ENCODE measurements around the gene SLC16A9. TPM values are rescaled to one million over a fixed set of nuclear protein-coding genes. Genes with fewer than 3 reads are reported as not detected.

The SLC16A9 gene
- total and polyA plus RNA-seq, 7 donors, result 0.36 to 8.4 (median 3.0) TPM; not detected in 1

GRCh38 chr10:59618666-59619065 lies 91.0 kb downstream of the SLC16A9 start:
- peaks cover 0 to 10% (median 2%) of the 10 kb centered on the region in 4 donors for H3K4me1 ChIP-seq
- intact Hi-C loops (cut with DNase I), result no loop called here

GRCh38 chr10:59617996-59618395 lies 91.7 kb downstream of the SLC16A9 start:
- no peaks in the 10 kb centered on the region for H3K9me3 ChIP-seq
- no peak for TF ChIP-seq POLR2AphosphoS5 (IDR thresholded peaks at IDR 0.05)
- no peak for TF ChIP-seq EP300 (IDR thresholded peaks at IDR 0.05)
- no peak for TF ChIP-seq POLR2A (IDR thresholded peaks at IDR 0.05)
- TF ChIP-seq CTCF (IDR thresholded peaks at IDR 0.05), result no peak
- DNase-seq, result no peak
- intact Hi-C loops (cut with DNase I), result no loop called here
- H3K27me3 ChIP-seq, result no peaks in the 10 kb centered on the region
- 54 to 86% methylated on average over 1 of the region's 1 CpG for WGBS, 2 donors
- H3K27ac ChIP-seq, result peak overlapping the region in 1 of 4 donors; percentile 3
- H3K4me1 ChIP-seq, result peaks cover 0 to 10% (median 2%) of the 10 kb centered on the region in 4 donors
- no peak overlapping the region for H3K4me3 ChIP-seq
- no peaks in the 10 kb centered on the region for H3K36me3 ChIP-seq

More at GRCh38 chr10:59618666-59619065, 91.0 kb downstream of the SLC16A9 start:
- TF ChIP-seq EP300 (IDR thresholded peaks at IDR 0.05), result no peak
- no peak for TF ChIP-seq CTCF (IDR thresholded peaks at IDR 0.05)
- TF ChIP-seq POLR2AphosphoS5 (IDR thresholded peaks at IDR 0.05), result no peak
- no peak for TF ChIP-seq POLR2A (IDR thresholded peaks at IDR 0.05)
- WGBS, 2 donors, result 34 to 73% methylated on average over 4 of the region's 4 CpGs
- Histone ChIP-seq H3K27ac (peak overlapping the region in 1 of 4 donors; percentile 3), H3K4me3 (no peak overlapping the region), H3K9me3 (no peaks in the 10 kb centered on the region), H3K27me3 (no peaks in the 10 kb centered on the region), H3K36me3 (no peaks in the 10 kb centered on the region)
- no peak for DNase-seq

GRCh38 chr10:59611048-59611447 lies 98.6 kb downstream of the SLC16A9 start:
- H3K4me3 ChIP-seq, result no peak overlapping the region
- no peaks in the 10 kb centered on the region for H3K9me3 ChIP-seq
- no peaks in the 10 kb centered on the region for H3K27me3 ChIP-seq
- DNase-seq, result no peak
- no peak overlapping the region for H3K27ac ChIP-seq
- intact Hi-C loops (cut with DNase I), result no loop called here
- TF ChIP-seq POLR2A (IDR thresholded peaks at IDR 0.05) (no peak), EP300 (IDR thresholded peaks at IDR 0.05) (no peak), POLR2AphosphoS5 (IDR thresholded peaks at IDR 0.05) (no peak), CTCF (IDR thresholded peaks at IDR 0.05) (no peak)
- H3K4me1 ChIP-seq, result peaks cover 0 to 9% (median 2%) of the 10 kb centered on the region in 4 donors
- H3K36me3 ChIP-seq, result no peaks in the 10 kb centered on the region

GRCh38 chr10:59607970-59608369 lies 101.7 kb downstream of the SLC16A9 start:
- Histone ChIP-seq H3K27me3 (no peaks in the 10 kb centered on the region), H3K4me3 (no peak overlapping the region), H3K36me3 (no peaks in the 10 kb centered on the region), H3K9me3 (no peaks in the 10 kb centered on the region), H3K27ac (no peak overlapping the region), H3K4me1 (peaks cover 0 to 9% (median 2%) of the 10 kb centered on the region in 4 donors)
- TF ChIP-seq CTCF (IDR thresholded peaks at IDR 0.05), result no peak
- no peak for TF ChIP-seq EP300 (IDR thresholded peaks at IDR 0.05)
- no peak for TF ChIP-seq POLR2AphosphoS5 (IDR thresholded peaks at IDR 0.05)
- TF ChIP-seq POLR2A (IDR thresholded peaks at IDR 0.05), result no peak
- no peak for DNase-seq
- WGBS, 2 donors, result 16 to 66% methylated on average over 4 of the region's 4 CpGs
- intact Hi-C loops (cut with DNase I), result no loop called here

- peaks cover 0 to 9% (median 2%) of the 10 kb centered on the region in 4 donors for H3K4me1 ChIP-seq
- no peaks in the 10 kb centered on the region for H3K27me3 ChIP-seq
- no peak overlapping the region for H3K27ac ChIP-seq
- no peak overlapping the region for H3K4me3 ChIP-seq
- 58 to 71% methylated on average over 1 of the region's 1 CpG for WGBS, 2 donors
- TF ChIP-seq POLR2A (IDR thresholded peaks at IDR 0.05) (no peak), POLR2AphosphoS5 (IDR thresholded peaks at IDR 0.05) (no peak), EP300 (IDR thresholded peaks at IDR 0.05) (no peak), CTCF (IDR thresholded peaks at IDR 0.05) (no peak)
- intact Hi-C loops (cut with DNase I), result no loop called here
- no peak for DNase-seq
- H3K9me3 ChIP-seq, result no peaks in the 10 kb centered on the region
- no peaks in the 10 kb centered on the region for H3K36me3 ChIP-seq
Measured at GRCh38 chr10:59606551-59606961, 103.1 kb downstream of the SLC16A9 start.
